CD4-positive, CD25-positive, alpha-beta regulatory T cell (primary cell): Measurements from ENCODE around the gene FAM81B. TPM values are rescaled to one million over a fixed set of nuclear protein-coding genes. Genes with fewer than 3 reads are reported as not detected.

Source experiments
- ATAC-seq, 2 donors: fragments of 150-1000 bp; cut with Tn5 transposase; one replicate each; pipeline ENCODE4 v1.10.0; 2021; ENCODE audit warnings: low read depth in 2 of 2, moderate number of reproducible peaks in 2 of 2, moderate library complexity in 1 of 2
- DNase-seq, 3 donors: peaks; one replicate each; pipeline versions ENCODE4 v3.0.0 to v3.0.0-alpha.2; 2012 to 2022; ENCODE audit warnings: mixed read lengths in 1 of 3
- H3K27ac ChIP-seq: one replicate; pipeline ENCODE4 v1.7.0; 2013; ENCODE audit warnings: mild to moderate bottlenecking, low read length; ENCODE audit not compliant: insufficient read depth, poor library complexity, severe bottlenecking
- H3K27me3 ChIP-seq: one replicate; pipeline ENCODE4 v1.7.0; 2013; ENCODE audit warnings: low read length; ENCODE audit not compliant: control insufficient read depth, insufficient read depth
- H3K36me3 ChIP-seq: one replicate; pipeline ENCODE4 v1.7.0; 2013; ENCODE audit warnings: mild to moderate bottlenecking, low read length, moderate library complexity; ENCODE audit not compliant: control insufficient read depth, insufficient read depth
- H3K4me1 ChIP-seq: 2 replicates; pipeline ENCODE4 v1.7.0; 2013; ENCODE audit warnings: mild to moderate bottlenecking, low read length; ENCODE audit not compliant: insufficient read depth, control insufficient read depth, poor library complexity, severe bottlenecking
- H3K4me3 ChIP-seq: one replicate; pipeline ENCODE4 v1.7.0; 2013; ENCODE audit warnings: low read depth, mild to moderate bottlenecking, low read length, moderate library complexity
- H3K9me3 ChIP-seq, 2 experiments: 1 replicate in 1 of 2; 2 replicates in 1 of 2; pipeline ENCODE4 v1.7.0; 2013; ENCODE audit warnings: low read length in 2 of 2, mild to moderate bottlenecking in 1 of 2, moderate library complexity in 1 of 2; ENCODE audit not compliant: control insufficient read depth in 2 of 2
- H3K27ac Mint-ChIP-seq, 3 donors: one replicate each; pipeline ENCODE4 v1.8.0; 2020 to 2022; ENCODE audit warnings: mild to moderate bottlenecking in 3 of 3, mixed read lengths in 3 of 3, moderate library complexity in 2 of 3
- H3K27me3 Mint-ChIP-seq: one replicate; pipeline ENCODE4 v1.8.0; 2022; ENCODE audit warnings: mild to moderate bottlenecking, mixed read lengths
- H3K36me3 Mint-ChIP-seq: one replicate; pipeline ENCODE4 v1.8.0; 2020; ENCODE audit warnings: mixed read lengths
- H3K4me1 Mint-ChIP-seq, 4 donors: one replicate each; pipeline ENCODE4 v1.8.0; 2020 to 2022; ENCODE audit warnings: mixed read lengths in 4 of 4, mild to moderate bottlenecking in 1 of 4
- H3K4me3 Mint-ChIP-seq, 4 donors: one replicate each; pipeline ENCODE4 v1.8.0; 2020 to 2022; ENCODE audit warnings: mild to moderate bottlenecking in 4 of 4, mixed read lengths in 4 of 4, moderate library complexity in 3 of 4
- H3K9me3 Mint-ChIP-seq, 7 donors: one replicate each; pipeline ENCODE4 v1.8.0; 2020 to 2022; ENCODE audit warnings: mixed read lengths in 7 of 7, mild to moderate bottlenecking in 3 of 7, moderate library complexity in 2 of 7
- polyA plus RNA-seq, 4 donors: library from polyadenylated mRNA; unstranded; fragments of 300-500 nt; fragmentation: Illumina TruSeq; gene quantifications; one replicate each; pipeline ENCODE4 v1.2.3, GENCODE V29; 2021
- total RNA-seq: library from RNA; stranded (reverse); gene quantifications from one replicate; pipeline ENCODE4 v1.2.3, GENCODE V29; 2022

Gene FAM81B
- total and polyA plus RNA-seq, 5 donors from 2014 or later: 0.94 TPM; not detected in 4

GRCh38 chr5:95403996-95404395, 12.8 kb downstream of the FAM81B start:
- Histone ChIP-seq H3K4me1 (no peaks in the 10 kb centered on the region), H3K9me3 (no peaks in the 10 kb centered on the region), H3K27ac (no peak overlapping the region), H3K4me3 (no peak overlapping the region), H3K27me3 (peaks cover 5% of the 10 kb centered on the region), H3K36me3 (no peaks in the 10 kb centered on the region)
- DNase-seq (no peak), ATAC-seq (no peak)
- no peaks in the 10 kb centered on the region for H3K36me3 Mint-ChIP-seq
- no peak overlapping the region for H3K4me3 Mint-ChIP-seq
- peaks cover 26% of the 10 kb centered on the region for H3K27me3 Mint-ChIP-seq
- H3K4me1 Mint-ChIP-seq: no peaks in the 10 kb centered on the region
- H3K9me3 Mint-ChIP-seq: peaks cover 0 to 3% (median 0%) of the 10 kb centered on the region in 7 donors
- no peak overlapping the region for H3K27ac Mint-ChIP-seq

- H3K27ac Mint-ChIP-seq: no peak overlapping the region
- ATAC-seq: no peak
- no peaks in the 10 kb centered on the region for H3K36me3 Mint-ChIP-seq
- no peak for DNase-seq
- H3K9me3 Mint-ChIP-seq: peaks cover 0 to 5% (median 0%) of the 10 kb centered on the region in 7 donors
- Histone ChIP-seq H3K27ac (no peak overlapping the region), H3K36me3 (no peaks in the 10 kb centered on the region), H3K9me3 (no peaks in the 10 kb centered on the region), H3K4me3 (no peak overlapping the region), H3K4me1 (no peaks in the 10 kb centered on the region), H3K27me3 (peaks cover 5% of the 10 kb centered on the region)
- H3K4me3 Mint-ChIP-seq: no peak overlapping the region
- H3K27me3 Mint-ChIP-seq: peaks cover 14% of the 10 kb centered on the region
- no peaks in the 10 kb centered on the region for H3K4me1 Mint-ChIP-seq
These were observed 15.4 kb downstream of the FAM81B start for GRCh38 chr5:95406426-95407090.

GRCh38 chr5:95410279-95410678, 19.1 kb downstream of the FAM81B start:
- Histone ChIP-seq H3K27ac (no peak overlapping the region), H3K27me3 (peaks cover 5% of the 10 kb centered on the region), H3K4me1 (no peaks in the 10 kb centered on the region), H3K9me3 (no peaks in the 10 kb centered on the region), H3K36me3 (no peaks in the 10 kb centered on the region), H3K4me3 (no peak overlapping the region)
- Mint-ChIP-seq H3K4me3 (no peak overlapping the region), H3K27me3 (peaks cover 18% of the 10 kb centered on the region), H3K36me3 (no peaks in the 10 kb centered on the region), H3K27ac (no peak overlapping the region), H3K4me1 (no peaks in the 10 kb centered on the region), H3K9me3 (peaks cover 0 to 2% (median 0%) of the 10 kb centered on the region in 7 donors)
- no peak for DNase-seq
- no peak for ATAC-seq

- H3K27me3 ChIP-seq: no peaks in the 10 kb centered on the region
- no peaks in the 10 kb centered on the region for H3K4me1 ChIP-seq
- H3K36me3 Mint-ChIP-seq: no peaks in the 10 kb centered on the region
- H3K4me3 ChIP-seq: no peak overlapping the region
- H3K27ac ChIP-seq: no peak overlapping the region
- no peaks in the 10 kb centered on the region for H3K4me1 Mint-ChIP-seq
- no peaks in the 10 kb centered on the region for H3K9me3 ChIP-seq
- no peak overlapping the region for H3K4me3 Mint-ChIP-seq
- H3K27me3 Mint-ChIP-seq: peaks cover 18% of the 10 kb centered on the region
- H3K36me3 ChIP-seq: no peaks in the 10 kb centered on the region
- no peak for DNase-seq
- H3K27ac Mint-ChIP-seq: no peak overlapping the region
- H3K9me3 Mint-ChIP-seq: peaks cover 0 to 2% (median 0%) of the 10 kb centered on the region in 7 donors
- ATAC-seq: no peak
These were observed 20.3 kb downstream of the FAM81B start for GRCh38 chr5:95411474-95411873.

- Mint-ChIP-seq H3K9me3 (peaks cover 0 to 2% (median 0%) of the 10 kb centered on the region in 7 donors), H3K27me3 (peaks cover 10% of the 10 kb centered on the region), H3K36me3 (no peaks in the 10 kb centered on the region), H3K4me1 (no peaks in the 10 kb centered on the region), H3K27ac (no peak overlapping the region), H3K4me3 (no peak overlapping the region)
- Histone ChIP-seq H3K4me3 (no peak overlapping the region), H3K27me3 (no peaks in the 10 kb centered on the region), H3K9me3 (no peaks in the 10 kb centered on the region), H3K4me1 (no peaks in the 10 kb centered on the region), H3K27ac (no peak overlapping the region), H3K36me3 (no peaks in the 10 kb centered on the region)
- DNase-seq (no peak), ATAC-seq (no peak)
These were observed 23.3 kb downstream of the FAM81B start for GRCh38 chr5:95414451-95414850.

DNA sequence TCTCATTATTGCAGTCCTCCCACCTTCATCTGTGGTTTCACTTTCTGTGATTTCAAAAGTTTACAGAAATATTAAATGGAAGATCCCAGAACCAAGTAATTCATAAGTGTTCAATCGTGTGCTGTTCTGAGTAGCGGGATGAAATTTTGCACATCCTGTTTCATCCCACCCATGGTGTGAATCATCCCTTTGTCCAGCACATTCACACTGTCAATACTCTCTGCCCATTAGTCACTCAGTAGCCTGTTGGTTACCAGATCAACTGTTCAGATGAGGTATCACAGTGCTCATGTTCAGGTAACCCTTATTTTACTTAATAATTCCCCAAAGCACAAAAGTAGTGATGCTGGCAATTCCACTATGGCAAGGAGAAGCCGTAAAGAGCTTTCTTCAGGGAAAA, 26.8 kb downstream of the FAM81B start:
- Histone ChIP-seq H3K4me1 (no peaks in the 10 kb centered on the region), H3K27ac (no peak overlapping the region), H3K9me3 (no peaks in the 10 kb centered on the region), H3K27me3 (no peaks in the 10 kb centered on the region), H3K4me3 (no peak overlapping the region), H3K36me3 (no peaks in the 10 kb centered on the region)
- Mint-ChIP-seq H3K4me1 (no peaks in the 10 kb centered on the region), H3K36me3 (no peaks in the 10 kb centered on the region), H3K4me3 (no peak overlapping the region), H3K27ac (no peak overlapping the region), H3K27me3 (peaks cover 10% of the 10 kb centered on the region), H3K9me3 (peaks cover 0 to 3% (median 0%) of the 10 kb centered on the region in 7 donors)
- no peak for DNase-seq
- ATAC-seq: no peak

GRCh38 chr5:95422838-95423237, 31.7 kb downstream of the FAM81B start:
- H3K4me1 Mint-ChIP-seq: no peaks in the 10 kb centered on the region
- ATAC-seq (no peak), DNase-seq (no peak)
- H3K4me3 Mint-ChIP-seq: no peak overlapping the region
- Histone ChIP-seq H3K4me1 (no peaks in the 10 kb centered on the region), H3K36me3 (no peaks in the 10 kb centered on the region), H3K27ac (no peak overlapping the region), H3K4me3 (no peak overlapping the region), H3K27me3 (no peaks in the 10 kb centered on the region), H3K9me3 (no peaks in the 10 kb centered on the region)
- peaks cover 4% of the 10 kb centered on the region for H3K27me3 Mint-ChIP-seq
- peaks cover 0 to 3% (median 1%) of the 10 kb centered on the region in 7 donors for H3K9me3 Mint-ChIP-seq
- H3K27ac Mint-ChIP-seq: no peak overlapping the region
- H3K36me3 Mint-ChIP-seq: no peaks in the 10 kb centered on the region

DNA sequence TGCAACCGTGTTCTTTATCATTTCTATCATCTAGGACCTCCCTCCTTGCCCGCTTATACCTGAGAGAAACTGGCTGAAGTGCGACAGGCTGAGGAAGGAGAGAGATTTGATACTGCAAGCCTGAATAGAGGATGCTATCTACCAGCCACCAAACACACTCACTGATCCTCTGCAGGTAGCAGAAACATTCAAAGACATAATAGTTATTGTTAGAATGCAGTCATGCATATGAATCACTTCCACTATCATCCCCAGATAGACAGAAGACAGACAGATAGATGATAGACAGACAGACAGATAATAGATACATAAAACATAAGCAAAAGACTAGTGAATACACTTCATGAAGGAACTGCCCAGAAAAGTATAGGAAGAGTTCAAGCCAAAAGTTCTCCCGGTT, 32.9 kb downstream of the FAM81B start:
- no peak overlapping the region for H3K4me3 Mint-ChIP-seq
- no peaks in the 10 kb centered on the region for H3K36me3 ChIP-seq
- no peaks in the 10 kb centered on the region for H3K36me3 Mint-ChIP-seq
- DNase-seq: no peak
- H3K4me1 ChIP-seq: no peaks in the 10 kb centered on the region
- no peak for ATAC-seq
- no peaks in the 10 kb centered on the region for H3K4me1 Mint-ChIP-seq
- H3K27ac Mint-ChIP-seq: no peak overlapping the region
- peaks cover 0 to 3% (median 2%) of the 10 kb centered on the region in 7 donors for H3K9me3 Mint-ChIP-seq
- H3K4me3 ChIP-seq: no peak overlapping the region
- H3K27ac ChIP-seq: no peak overlapping the region
- no peaks in the 10 kb centered on the region for H3K9me3 ChIP-seq
- H3K27me3 ChIP-seq: no peaks in the 10 kb centered on the region
- peaks cover 4% of the 10 kb centered on the region for H3K27me3 Mint-ChIP-seq
